ENCODE data around the gene DUSP11.

DUSP11 gene

DNA sequence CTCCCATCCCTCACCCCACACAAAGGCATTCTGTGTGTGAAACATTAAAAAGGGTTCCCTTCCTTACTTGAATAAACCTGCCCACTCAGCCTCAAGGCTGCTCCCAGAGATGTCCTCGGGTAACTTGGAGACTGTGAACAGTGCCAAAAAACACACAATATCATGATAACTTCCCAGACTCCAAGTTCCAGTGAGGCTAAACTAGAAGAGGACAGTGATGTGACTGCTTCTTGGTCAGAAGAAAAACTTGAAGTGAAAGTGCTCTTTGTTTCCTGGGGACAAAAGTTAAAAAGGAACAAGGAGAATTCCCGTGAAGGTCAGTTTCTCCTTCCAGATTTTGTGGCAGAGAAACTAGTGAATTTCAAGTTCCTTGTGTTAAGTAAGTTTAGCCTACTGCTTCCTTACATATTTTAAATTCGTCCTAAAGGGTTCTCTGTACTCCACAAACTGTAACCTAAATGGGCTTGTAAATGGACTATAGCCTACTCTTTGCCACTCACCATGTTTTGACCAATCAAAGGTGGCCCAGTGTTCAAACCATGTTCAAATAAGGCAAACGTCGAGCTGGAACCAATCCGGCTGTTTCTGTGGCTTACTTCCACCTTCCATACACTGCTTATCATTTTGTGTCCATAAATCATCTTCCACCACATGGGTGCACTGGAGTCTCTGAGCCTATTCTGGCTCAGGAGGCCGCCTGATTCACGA is 63.2 kb downstream of the DUSP11 start:
- no peak for DNase-seq

DNA sequence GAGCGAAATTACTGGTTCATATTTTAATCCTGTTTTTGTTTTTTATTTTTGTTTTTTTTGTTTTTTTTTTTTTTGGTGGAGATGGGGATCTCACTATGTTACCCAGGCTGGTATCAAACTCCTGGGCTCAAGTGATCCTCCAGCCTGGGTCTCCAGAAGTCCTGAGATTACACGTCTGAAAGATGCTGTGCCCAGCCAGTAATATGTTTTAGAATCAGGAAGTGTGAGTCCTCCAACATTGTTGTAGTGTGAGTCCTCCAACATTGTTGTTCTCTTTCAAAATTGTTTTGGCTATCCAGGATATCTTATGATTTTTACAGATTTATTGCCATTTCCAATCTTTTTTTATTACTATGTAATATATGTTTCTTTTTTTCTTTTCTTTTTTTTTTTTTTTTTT is 65.8 kb downstream of the DUSP11 start:
- DNase-seq, result no peak
